ENCODE results near the gene PLEKHH2.

The PLEKHH2 gene

GRCh38 chr2:43743706-43744105 lies 106.6 kb downstream of the PLEKHH2 start:
- H3K36me3 ChIP-seq (ENCODE audit: insufficient read depth, low read length): no peaks in the 10 kb centered on the region
- H3K27ac ChIP-seq (ENCODE audit: low read length): no peak overlapping the region
- no peaks in the 10 kb centered on the region for H3K79me2 ChIP-seq (ENCODE audit: insufficient read depth, low read length)
- H3K4me3 ChIP-seq (ENCODE audit: low read depth in 1 of 2, low read length in 2 of 2): no peak overlapping the region
- H2AFZ ChIP-seq (ENCODE audit: low read depth, low read length): no peak overlapping the region
- ATAC-seq (ENCODE audit: insufficient read depth, low read depth): no peak
- H3K27me3 ChIP-seq (ENCODE audit: insufficient read depth, low read length, poor library complexity): peaks cover 17% of the 10 kb centered on the region
- no peaks in the 10 kb centered on the region for H3K9me3 ChIP-seq (ENCODE audit: insufficient read depth, low read length, severe bottlenecking)
- TF ChIP-seq EZH2 (IDR thresholded peaks at IDR 0.05; ENCODE audit: borderline replicate concordance, low read depth, low read length, severe bottlenecking) (no peak), CTCF (IDR thresholded peaks at IDR 0.05; ENCODE audit: borderline replicate concordance, extremely low read depth, low read length, poor library complexity, severe bottlenecking) (no peak)
- H3K4me1 ChIP-seq (ENCODE audit: insufficient read depth, low read length): no peaks in the 10 kb centered on the region
- H3K4me2 ChIP-seq (ENCODE audit: insufficient read depth, low read length): no peak overlapping the region
- no peak for DNase-seq
- H3K9ac ChIP-seq (ENCODE audit: low read depth, low read length): no peak overlapping the region
- H4K20me1 ChIP-seq (ENCODE audit: insufficient read depth, low read length): no peaks in the 10 kb centered on the region

- Histone ChIP-seq H3K9me3 (ENCODE audit: insufficient read depth, low read length, severe bottlenecking) (no peaks in the 10 kb centered on the region), H3K4me2 (ENCODE audit: insufficient read depth, low read length) (no peak overlapping the region), H2AFZ (ENCODE audit: low read depth, low read length) (no peak overlapping the region), H3K36me3 (ENCODE audit: insufficient read depth, low read length) (no peaks in the 10 kb centered on the region), H3K9ac (ENCODE audit: low read depth, low read length) (no peak overlapping the region), H3K4me1 (ENCODE audit: insufficient read depth, low read length) (no peaks in the 10 kb centered on the region), H3K4me3 (ENCODE audit: low read depth in 1 of 2, low read length in 2 of 2) (no peak overlapping the region), H3K27me3 (ENCODE audit: insufficient read depth, low read length, poor library complexity) (peaks cover 5% of the 10 kb centered on the region), H3K27ac (ENCODE audit: low read length) (no peak overlapping the region), H4K20me1 (ENCODE audit: insufficient read depth, low read length) (no peaks in the 10 kb centered on the region), H3K79me2 (ENCODE audit: insufficient read depth, low read length) (no peaks in the 10 kb centered on the region)
- DNase-seq (no peak), ATAC-seq (ENCODE audit: insufficient read depth, low read depth) (no peak)
- TF ChIP-seq EZH2 (IDR thresholded peaks at IDR 0.05; ENCODE audit: borderline replicate concordance, low read depth, low read length, severe bottlenecking) (no peak), CTCF (IDR thresholded peaks at IDR 0.05; ENCODE audit: borderline replicate concordance, extremely low read depth, low read length, poor library complexity, severe bottlenecking) (no peak)
Observed at GRCh38 chr2:43745457-43745856, 108.4 kb downstream of the PLEKHH2 start.

DNA sequence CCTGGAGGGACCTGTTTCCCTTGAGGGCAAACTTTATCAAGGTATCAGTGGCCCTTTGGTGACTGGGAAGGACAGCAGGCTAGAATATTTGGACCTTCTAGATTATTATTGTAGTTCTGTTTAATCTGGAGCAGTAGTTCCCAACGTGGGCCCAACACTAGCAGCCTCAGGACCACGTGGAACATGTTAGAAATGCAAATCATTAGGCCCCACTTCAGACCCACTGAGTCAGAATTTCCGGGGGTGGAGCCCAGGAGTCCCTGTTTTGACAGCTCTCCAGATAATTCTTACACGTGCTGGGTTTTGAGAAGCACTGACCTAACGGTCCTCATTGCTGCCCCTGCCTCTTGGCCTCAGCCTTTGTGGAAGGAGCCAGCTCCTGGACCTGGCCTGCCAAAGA lies 111.3 kb downstream of the PLEKHH2 start:
- no peak overlapping the region for H3K9ac ChIP-seq (ENCODE audit: low read depth, low read length)
- no peaks in the 10 kb centered on the region for H3K79me2 ChIP-seq (ENCODE audit: insufficient read depth, low read length)
- no peak overlapping the region for H2AFZ ChIP-seq (ENCODE audit: low read depth, low read length)
- H3K4me1 ChIP-seq (ENCODE audit: insufficient read depth, low read length): no peaks in the 10 kb centered on the region
- no peaks in the 10 kb centered on the region for H3K9me3 ChIP-seq (ENCODE audit: insufficient read depth, low read length, severe bottlenecking)
- TF ChIP-seq CTCF (IDR thresholded peaks at IDR 0.05; ENCODE audit: borderline replicate concordance, extremely low read depth, low read length, poor library complexity, severe bottlenecking): no peak
- TF ChIP-seq EZH2 (IDR thresholded peaks at IDR 0.05; ENCODE audit: borderline replicate concordance, low read depth, low read length, severe bottlenecking): no peak
- no peak for ATAC-seq (ENCODE audit: insufficient read depth, low read depth)
- H3K4me3 ChIP-seq (ENCODE audit: low read depth in 1 of 2, low read length in 2 of 2): no peak overlapping the region
- no peaks in the 10 kb centered on the region for H3K36me3 ChIP-seq (ENCODE audit: insufficient read depth, low read length)
- H3K4me2 ChIP-seq (ENCODE audit: insufficient read depth, low read length): no peak overlapping the region
- H3K27ac ChIP-seq (ENCODE audit: low read length): no peak overlapping the region
- H3K27me3 ChIP-seq (ENCODE audit: insufficient read depth, low read length, poor library complexity): no peaks in the 10 kb centered on the region
- DNase-seq: no peak
- no peaks in the 10 kb centered on the region for H4K20me1 ChIP-seq (ENCODE audit: insufficient read depth, low read length)

GRCh38 chr2:43749583-43749982 lies 112.5 kb downstream of the PLEKHH2 start:
- no peaks in the 10 kb centered on the region for H3K27me3 ChIP-seq (ENCODE audit: insufficient read depth, low read length, poor library complexity)
- ATAC-seq (ENCODE audit: insufficient read depth, low read depth) (no peak), DNase-seq (no peak)
- H3K36me3 ChIP-seq (ENCODE audit: insufficient read depth, low read length): no peaks in the 10 kb centered on the region
- H3K9me3 ChIP-seq (ENCODE audit: insufficient read depth, low read length, severe bottlenecking): no peaks in the 10 kb centered on the region
- H3K4me2 ChIP-seq (ENCODE audit: insufficient read depth, low read length): no peak overlapping the region
- H3K4me3 ChIP-seq (ENCODE audit: low read depth in 1 of 2, low read length in 2 of 2): no peak overlapping the region
- TF ChIP-seq CTCF (IDR thresholded peaks at IDR 0.05; ENCODE audit: borderline replicate concordance, extremely low read depth, low read length, poor library complexity, severe bottlenecking) (no peak), EZH2 (IDR thresholded peaks at IDR 0.05; ENCODE audit: borderline replicate concordance, low read depth, low read length, severe bottlenecking) (no peak)
- H2AFZ ChIP-seq (ENCODE audit: low read depth, low read length): no peak overlapping the region
- H3K79me2 ChIP-seq (ENCODE audit: insufficient read depth, low read length): no peaks in the 10 kb centered on the region
- no peak overlapping the region for H3K27ac ChIP-seq (ENCODE audit: low read length)
- no peaks in the 10 kb centered on the region for H4K20me1 ChIP-seq (ENCODE audit: insufficient read depth, low read length)
- no peak overlapping the region for H3K9ac ChIP-seq (ENCODE audit: low read depth, low read length)
- H3K4me1 ChIP-seq (ENCODE audit: insufficient read depth, low read length): no peaks in the 10 kb centered on the region

All from DND-41 (cell line).